SJCRH30 (cell line): ENCODE results near the gene SYNJ2. TPM values are rescaled to one million over a fixed set of nuclear protein-coding genes. Genes with fewer than 3 reads are reported as not detected.

Experiments used
- DNase-seq, 2 experiments: peaks; one replicate each; pipeline ENCODE4 v3.0.0-alpha.2; 2015 to 2020
- H3K27ac ChIP-seq: fragments of 250-450 bp; sonication (Bioruptor Pico); 2 replicates; pipeline ENCODE4 v1.5.1; 2020; ENCODE audit warnings: mild to moderate bottlenecking, moderate library complexity
- H3K27me3 ChIP-seq: fragments of 250-450 bp; sonication (Bioruptor Pico); 2 replicates; pipeline ENCODE4 v1.5.1; 2020; ENCODE audit warnings: mild to moderate bottlenecking, moderate library complexity
- H3K36me3 ChIP-seq: fragments of 250-450 bp; sonication (Bioruptor Pico); 2 replicates; pipeline ENCODE4 v1.5.1; 2020; ENCODE audit warnings: mild to moderate bottlenecking, moderate library complexity
- H3K4me1 ChIP-seq: fragments of 250-450 bp; sonication (Bioruptor Pico); 2 replicates; pipeline ENCODE4 v1.5.1; 2020; ENCODE audit warnings: mild to moderate bottlenecking, moderate library complexity
- H3K4me3 ChIP-seq: fragments of 250-450 bp; sonication (Bioruptor Pico); 2 replicates; pipeline ENCODE4 v1.5.1; 2020; ENCODE audit warnings: mild to moderate bottlenecking, moderate library complexity
- H3K9me3 ChIP-seq: fragments of 250-450 bp; sonication (Bioruptor Pico); replicated peaks from 2 replicates; pipeline ENCODE4 v1.5.1; 2020; ENCODE audit warnings: mild to moderate bottlenecking, moderate library complexity
- total RNA-seq: library from RNA; depleted of rRNA; stranded (reverse); fragments of >200 nt; shearing (Covaris generic); gene quantifications from 2 replicates; pipeline ENCODE4 v1.2.3, GENCODE V29; 2014

Gene SYNJ2
- total RNA-seq, 1 experiment from 2014 or later = 33.4 TPM

DNA sequence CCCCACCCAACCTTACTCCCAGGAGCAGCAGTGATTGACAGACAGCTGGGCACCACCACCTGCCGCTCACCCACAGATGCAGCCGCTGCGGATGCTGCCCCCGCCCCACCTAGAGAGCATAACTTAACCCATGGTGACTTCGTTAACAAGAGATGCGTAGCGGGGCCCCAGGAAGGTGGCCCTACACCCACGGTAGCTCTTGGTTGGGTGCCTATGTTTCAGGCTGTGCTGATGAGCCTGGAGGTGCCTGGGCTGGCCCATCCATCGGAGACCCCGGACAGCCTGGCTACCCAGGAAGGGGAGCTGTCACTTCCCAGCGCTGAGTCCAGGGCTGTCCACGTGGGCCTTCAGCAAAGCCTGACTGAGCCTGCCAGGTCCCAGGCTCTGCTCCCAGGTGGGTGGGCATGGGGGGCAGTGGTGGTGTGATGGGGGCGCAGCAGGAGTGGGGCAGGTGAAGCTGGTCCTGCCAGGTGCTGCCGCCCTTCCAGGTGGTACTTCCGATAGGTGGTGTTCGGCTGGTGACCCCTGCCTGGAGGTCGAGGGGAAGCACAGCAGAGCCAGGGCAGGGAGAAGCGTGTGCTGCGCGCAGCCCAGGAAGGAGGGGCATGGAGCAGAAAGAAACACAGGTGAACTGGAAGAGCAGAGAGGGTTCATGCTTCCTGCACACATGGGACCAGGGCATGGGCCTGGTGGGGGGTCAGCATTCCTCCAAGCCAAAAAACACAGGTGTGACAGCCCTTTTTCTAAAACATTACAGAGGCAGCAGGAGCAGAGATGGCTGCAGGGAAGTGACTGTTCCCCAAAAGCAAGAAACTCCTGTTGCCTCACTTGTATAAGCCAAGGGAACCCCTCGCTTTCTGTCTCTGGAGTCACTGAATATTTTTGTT is 56.9 kb downstream of the SYNJ2 start:
- peak; percentile 67 to 69 for DNase-seq
- H3K4me1 ChIP-seq = peaks cover 60% of the 10 kb centered on the region
- H3K27ac ChIP-seq = peak overlapping the region; percentile 46

DNA sequence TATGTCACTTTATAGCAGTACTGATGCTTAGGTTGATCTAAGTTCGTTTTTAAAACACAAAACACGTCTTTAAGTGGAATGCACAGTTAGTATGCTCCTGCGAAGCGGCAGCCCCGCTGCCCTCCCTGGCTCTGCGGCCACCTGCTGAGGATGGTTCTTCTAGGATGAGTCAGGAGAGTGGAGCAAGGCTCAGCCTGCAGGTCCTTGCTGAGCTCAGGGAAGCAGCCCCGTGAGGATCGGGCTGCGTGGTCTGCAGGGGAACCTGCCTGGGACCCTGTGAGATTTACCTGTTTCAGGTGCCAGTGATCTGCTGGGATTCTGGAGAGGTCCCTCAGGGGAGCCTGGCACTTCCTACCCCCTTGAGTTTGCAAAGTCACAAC is 57.5 kb downstream of the SYNJ2 start:
- peak overlapping the region; percentile 87 for H3K27ac ChIP-seq
- H3K27me3 ChIP-seq = no peaks in the 10 kb centered on the region
- H3K9me3 ChIP-seq = no peaks in the 10 kb centered on the region
- H3K4me1 ChIP-seq = peaks cover 55% of the 10 kb centered on the region
- H3K4me3 ChIP-seq = no peak overlapping the region
- no peak for DNase-seq
- H3K36me3 ChIP-seq = peaks cover 21% of the 10 kb centered on the region

More for the DNA sequence above, 56.9 kb downstream of the SYNJ2 start:
- Histone ChIP-seq H3K27me3 (no peaks in the 10 kb centered on the region), H3K4me3 (no peak overlapping the region), H3K9me3 (no peaks in the 10 kb centered on the region), H3K36me3 (peaks cover 21% of the 10 kb centered on the region)

DNA sequence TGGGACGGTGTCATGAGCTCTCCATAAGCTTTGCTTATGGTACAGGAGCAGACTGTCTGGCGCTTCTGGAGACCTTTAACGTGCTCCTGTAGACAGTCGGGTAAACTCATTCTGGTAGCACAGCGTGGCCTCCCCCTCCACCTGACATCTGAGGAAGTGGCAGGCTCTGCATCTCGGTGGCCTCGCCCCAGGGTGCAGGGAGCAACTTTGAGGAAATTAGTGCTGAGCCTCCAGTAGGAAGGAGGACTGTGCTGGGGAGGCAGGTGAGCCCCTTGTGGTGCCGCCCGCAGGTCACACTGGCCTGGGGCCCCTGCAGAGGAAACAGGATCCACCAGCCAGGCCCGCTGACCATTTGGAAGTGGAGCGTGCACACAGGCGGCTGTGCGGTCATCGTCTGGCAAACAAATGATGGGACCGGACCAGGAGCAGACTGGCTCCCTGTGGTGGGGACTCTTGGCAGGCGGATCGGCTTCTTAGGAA is 57.9 kb downstream of the SYNJ2 start:
- H3K4me1 ChIP-seq = peaks cover 51% of the 10 kb centered on the region
- H3K36me3 ChIP-seq = peaks cover 21% of the 10 kb centered on the region
- no peak overlapping the region for H3K4me3 ChIP-seq
- no peaks in the 10 kb centered on the region for H3K9me3 ChIP-seq
- DNase-seq = no peak
- H3K27me3 ChIP-seq = no peaks in the 10 kb centered on the region
- H3K27ac ChIP-seq = peak overlapping the region; percentile 87

DNA sequence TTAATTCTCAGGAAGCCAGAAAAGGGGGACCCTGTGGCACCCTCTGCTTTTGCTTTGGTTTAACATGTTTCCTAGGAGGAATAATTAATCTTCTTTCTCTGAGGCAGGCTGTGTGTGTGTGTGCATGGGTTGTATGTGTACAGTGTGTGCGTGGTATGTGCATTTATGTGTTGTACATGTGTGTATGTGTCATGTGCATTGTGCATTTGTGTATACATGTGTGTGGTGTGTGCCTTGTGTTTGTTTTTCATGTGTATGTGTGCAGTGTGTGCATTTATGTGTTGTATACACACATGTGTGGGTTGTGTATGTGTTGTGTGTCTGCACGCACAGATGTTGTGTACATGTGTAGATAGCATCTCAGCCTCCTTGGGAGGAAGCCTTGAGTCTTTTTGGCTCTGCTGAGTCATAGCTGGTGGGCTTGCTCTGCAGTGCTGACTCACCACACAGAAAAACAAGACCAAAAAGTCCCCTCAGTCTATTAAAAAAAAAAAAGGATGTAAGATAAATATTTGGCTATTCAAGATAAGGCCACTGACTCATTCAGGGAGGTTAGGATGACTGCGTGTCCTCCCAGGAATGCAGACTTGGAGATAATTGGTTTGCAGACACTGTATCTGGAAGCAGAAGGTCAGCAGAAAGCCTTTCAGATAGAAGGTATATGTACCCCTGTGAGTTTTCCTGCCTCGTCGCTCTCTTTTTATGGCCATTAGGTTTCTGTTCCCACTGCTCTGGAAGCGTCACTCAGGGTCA is 58.6 kb downstream of the SYNJ2 start:
- H3K4me3 ChIP-seq = no peak overlapping the region
- DNase-seq = peak; percentile 65 to 66

DNA sequence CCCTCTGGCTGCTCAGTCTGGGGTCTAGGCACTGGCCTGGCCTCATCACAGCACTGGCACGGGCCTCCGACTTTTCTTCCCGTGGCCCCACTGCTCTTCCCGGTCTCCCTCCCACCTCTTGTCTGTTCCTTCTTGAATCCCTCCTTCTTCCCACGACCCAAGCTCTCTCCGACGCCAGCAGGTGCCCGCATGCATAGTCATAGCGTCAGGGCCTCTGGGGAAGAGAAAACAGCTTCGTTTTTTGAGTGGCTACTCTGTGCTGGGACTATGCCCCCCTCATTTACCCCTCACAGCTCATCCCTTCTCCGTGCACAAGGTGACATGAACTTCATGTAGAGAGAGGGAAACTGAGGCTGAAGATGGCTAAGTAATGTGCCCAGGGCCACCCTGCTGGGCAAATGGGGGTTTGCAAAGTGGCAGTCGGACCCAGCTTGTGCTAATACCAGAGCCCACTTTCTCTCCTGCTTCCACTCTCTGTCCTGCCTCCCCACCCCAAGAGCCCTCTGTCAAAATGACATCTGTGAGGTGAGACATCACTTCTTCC is 59.2 kb downstream of the SYNJ2 start:
- peak overlapping the region; percentile 87 for H3K27ac ChIP-seq
- DNase-seq = no peak
- peaks cover 54% of the 10 kb centered on the region for H3K4me1 ChIP-seq
- H3K4me3 ChIP-seq = no peak overlapping the region
- H3K9me3 ChIP-seq = no peaks in the 10 kb centered on the region
- H3K36me3 ChIP-seq = peaks cover 26% of the 10 kb centered on the region
- H3K27me3 ChIP-seq = no peaks in the 10 kb centered on the region

More for the DNA sequence above, 58.6 kb downstream of the SYNJ2 start:
- no peaks in the 10 kb centered on the region for H3K9me3 ChIP-seq
- H3K36me3 ChIP-seq = peaks cover 23% of the 10 kb centered on the region
- H3K27me3 ChIP-seq = no peaks in the 10 kb centered on the region
- H3K27ac ChIP-seq = peak overlapping the region; percentile 87
- peaks cover 51% of the 10 kb centered on the region for H3K4me1 ChIP-seq

DNA sequence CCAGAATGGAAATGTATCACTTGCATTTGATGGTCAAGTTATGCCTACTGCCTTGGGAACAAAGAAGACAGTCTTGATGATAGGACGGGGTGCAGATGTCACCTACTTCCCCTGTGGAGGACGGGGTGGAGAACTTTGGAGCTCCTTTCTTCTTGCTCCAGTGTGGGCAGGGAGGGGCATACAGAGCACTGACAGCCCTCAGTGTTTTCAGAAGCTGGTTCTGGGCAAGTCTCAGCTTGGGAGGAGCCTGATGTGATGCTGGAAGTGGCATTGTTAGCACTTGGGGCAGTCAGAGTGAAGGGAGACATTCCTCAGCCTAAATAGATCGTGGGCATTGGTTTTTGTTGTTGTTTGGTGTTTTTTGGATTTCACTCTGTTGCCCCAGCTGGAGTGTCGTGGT is 59.7 kb downstream of the SYNJ2 start:
- no peak for DNase-seq
- Histone ChIP-seq H3K27me3 (no peaks in the 10 kb centered on the region), H3K9me3 (no peaks in the 10 kb centered on the region), H3K27ac (peak overlapping the region; percentile 87), H3K36me3 (peaks cover 27% of the 10 kb centered on the region), H3K4me3 (no peak overlapping the region), H3K4me1 (peaks cover 59% of the 10 kb centered on the region)

DNA sequence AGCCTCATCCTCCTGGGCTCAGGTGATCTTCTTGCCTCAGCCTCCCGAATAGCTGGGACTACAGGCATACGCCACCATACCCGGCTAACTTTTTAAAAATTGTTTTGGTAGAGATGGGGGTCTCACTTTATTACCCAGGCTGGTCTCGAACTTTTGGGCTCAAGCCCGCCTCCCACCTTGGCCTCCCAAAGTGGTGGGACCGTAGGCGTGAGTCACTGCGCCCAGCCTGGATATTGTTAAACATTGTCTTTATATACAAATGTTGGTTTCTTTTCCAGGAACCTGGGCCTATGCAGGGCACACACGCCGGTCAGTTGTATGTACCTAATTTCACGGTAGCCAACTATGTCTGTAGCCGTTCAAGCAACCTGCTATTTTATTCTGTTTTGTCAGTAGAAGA is 60.1 kb downstream of the SYNJ2 start:
- Histone ChIP-seq H3K27me3 (no peaks in the 10 kb centered on the region), H3K36me3 (peaks cover 24% of the 10 kb centered on the region), H3K4me3 (no peak overlapping the region), H3K27ac (peak overlapping the region; percentile 87), H3K4me1 (peaks cover 59% of the 10 kb centered on the region), H3K9me3 (no peaks in the 10 kb centered on the region)
- DNase-seq = no peak

DNA sequence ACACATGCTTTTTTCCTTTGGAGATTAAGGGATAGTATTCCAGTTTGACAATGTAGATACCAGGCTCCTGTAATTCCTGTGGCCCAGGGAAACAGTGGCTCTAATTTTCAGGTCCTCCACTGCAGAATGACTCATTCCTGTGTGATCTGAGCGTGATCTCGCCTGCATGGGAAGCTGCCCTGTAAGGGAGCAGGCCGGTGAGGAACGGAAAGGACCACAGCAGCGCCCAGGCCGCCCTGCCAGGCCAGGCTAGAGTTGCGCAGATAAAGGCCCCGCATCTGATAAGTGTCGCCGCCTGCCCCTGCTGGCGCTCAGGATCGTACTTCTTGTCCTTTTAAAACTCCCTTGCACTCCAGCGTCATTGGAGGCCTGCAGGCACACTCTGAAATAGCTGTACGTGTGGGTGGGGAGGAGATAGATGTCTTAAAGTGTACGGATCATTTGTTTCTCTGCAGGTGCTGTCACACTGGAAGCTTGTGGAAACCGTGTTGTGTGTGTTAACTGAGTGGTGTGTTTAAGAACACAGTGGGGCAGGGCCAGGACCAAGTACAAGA is 60.7 kb downstream of the SYNJ2 start:
- no peak for DNase-seq
- Histone ChIP-seq H3K4me3 (no peak overlapping the region), H3K36me3 (peaks cover 25% of the 10 kb centered on the region), H3K27me3 (no peaks in the 10 kb centered on the region), H3K27ac (peak overlapping the region; percentile 87), H3K9me3 (no peaks in the 10 kb centered on the region), H3K4me1 (peaks cover 59% of the 10 kb centered on the region)

DNA sequence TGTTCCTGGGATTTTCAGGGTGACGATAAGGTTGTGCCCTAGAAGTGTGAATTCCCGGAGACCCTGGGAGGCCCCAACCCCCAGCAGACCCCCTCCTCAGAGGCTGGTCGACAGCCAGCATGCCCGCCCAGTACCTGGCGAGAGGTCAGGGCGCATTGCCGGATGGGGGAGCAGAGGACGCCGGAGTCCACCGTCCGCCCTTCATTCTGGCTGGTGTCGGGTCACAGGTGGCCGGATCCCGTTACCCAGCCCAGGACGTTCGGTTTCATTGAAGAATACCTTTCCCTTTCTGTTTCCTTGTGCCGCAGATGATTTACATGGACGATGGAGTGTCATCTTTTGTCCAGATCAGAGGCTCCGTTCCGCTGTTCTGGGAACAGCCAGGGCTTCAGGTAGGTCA is 61.3 kb downstream of the SYNJ2 start:
- DNase-seq = no peak
- Histone ChIP-seq H3K27ac (no peak overlapping the region), H3K27me3 (no peaks in the 10 kb centered on the region), H3K4me1 (peaks cover 54% of the 10 kb centered on the region), H3K36me3 (peaks cover 29% of the 10 kb centered on the region), H3K9me3 (no peaks in the 10 kb centered on the region), H3K4me3 (no peak overlapping the region)

DNA sequence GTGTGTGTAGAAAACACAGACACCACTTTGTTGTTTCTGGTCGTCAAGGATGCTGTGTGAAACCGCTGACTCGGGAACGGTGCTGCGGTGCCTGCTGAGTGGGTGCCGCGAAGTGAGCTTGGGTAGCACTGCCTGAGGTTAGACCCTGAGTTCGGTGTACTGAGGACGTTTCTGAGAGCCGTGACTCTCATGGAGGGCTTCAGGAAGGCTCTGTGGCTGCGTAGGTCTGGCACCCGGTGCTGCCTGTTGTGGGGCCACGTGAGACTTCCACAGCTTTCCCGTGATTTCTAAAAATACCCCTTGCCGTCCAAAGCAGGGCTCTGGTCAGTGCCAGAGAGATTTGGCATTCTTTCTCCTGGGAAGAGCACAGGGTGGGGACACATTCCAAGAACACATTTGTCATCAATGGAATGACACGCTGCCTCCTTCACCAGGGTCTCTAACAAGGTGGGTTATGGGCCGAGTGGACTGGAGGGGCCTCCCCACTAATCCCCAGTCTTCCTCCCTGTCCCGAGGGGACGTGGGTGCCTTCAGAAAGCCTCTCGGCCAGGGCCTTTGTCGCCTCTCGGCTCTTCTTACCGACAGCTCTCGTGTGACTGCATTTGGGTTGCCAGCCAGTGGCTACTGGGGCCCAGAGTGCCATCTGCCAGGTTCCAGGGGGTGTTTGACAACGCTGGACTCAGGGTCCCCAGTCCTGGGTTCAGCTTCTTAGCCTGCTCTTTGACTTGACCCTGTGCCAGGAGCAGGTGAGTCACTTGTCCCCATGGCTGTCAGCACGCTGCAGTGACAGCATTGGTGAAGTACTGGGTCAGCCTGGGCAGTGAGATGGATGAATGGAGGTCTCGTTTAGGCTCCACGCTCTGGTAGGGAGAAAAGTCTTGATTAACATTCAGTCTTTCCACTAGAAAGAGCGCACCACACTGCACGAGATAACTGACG is 62.2 kb downstream of the SYNJ2 start:
- Histone ChIP-seq H3K27ac (no peak overlapping the region), H3K9me3 (no peaks in the 10 kb centered on the region)
- no peak for DNase-seq

DNA sequence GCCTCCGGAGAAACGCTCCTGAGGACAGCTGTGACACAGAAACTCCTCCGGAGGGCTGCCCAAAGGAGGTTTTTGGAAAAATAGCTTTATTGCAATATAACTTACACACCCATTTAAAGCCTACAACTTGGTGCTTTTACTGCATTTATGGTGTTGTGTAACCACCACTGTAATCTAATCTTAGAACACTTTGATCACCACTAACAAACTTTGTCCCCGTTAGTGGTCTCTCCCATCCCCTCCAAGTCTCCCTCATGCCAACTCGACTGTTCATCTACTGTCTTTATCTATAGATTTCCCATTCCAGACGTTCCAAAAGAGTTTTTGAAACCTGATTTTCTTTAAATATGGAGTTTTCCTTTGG is 62.8 kb downstream of the SYNJ2 start:
- H3K36me3 ChIP-seq = peaks cover 36% of the 10 kb centered on the region
- no peaks in the 10 kb centered on the region for H3K27me3 ChIP-seq
- H3K9me3 ChIP-seq = no peaks in the 10 kb centered on the region
- no peak overlapping the region for H3K27ac ChIP-seq
- H3K4me1 ChIP-seq = peaks cover 39% of the 10 kb centered on the region
- H3K4me3 ChIP-seq = no peak overlapping the region
- no peak for DNase-seq

More for the DNA sequence above, 62.2 kb downstream of the SYNJ2 start:
- Histone ChIP-seq H3K4me3 (no peak overlapping the region), H3K27me3 (no peaks in the 10 kb centered on the region), H3K36me3 (peaks cover 36% of the 10 kb centered on the region), H3K4me1 (peaks cover 45% of the 10 kb centered on the region)

DNA sequence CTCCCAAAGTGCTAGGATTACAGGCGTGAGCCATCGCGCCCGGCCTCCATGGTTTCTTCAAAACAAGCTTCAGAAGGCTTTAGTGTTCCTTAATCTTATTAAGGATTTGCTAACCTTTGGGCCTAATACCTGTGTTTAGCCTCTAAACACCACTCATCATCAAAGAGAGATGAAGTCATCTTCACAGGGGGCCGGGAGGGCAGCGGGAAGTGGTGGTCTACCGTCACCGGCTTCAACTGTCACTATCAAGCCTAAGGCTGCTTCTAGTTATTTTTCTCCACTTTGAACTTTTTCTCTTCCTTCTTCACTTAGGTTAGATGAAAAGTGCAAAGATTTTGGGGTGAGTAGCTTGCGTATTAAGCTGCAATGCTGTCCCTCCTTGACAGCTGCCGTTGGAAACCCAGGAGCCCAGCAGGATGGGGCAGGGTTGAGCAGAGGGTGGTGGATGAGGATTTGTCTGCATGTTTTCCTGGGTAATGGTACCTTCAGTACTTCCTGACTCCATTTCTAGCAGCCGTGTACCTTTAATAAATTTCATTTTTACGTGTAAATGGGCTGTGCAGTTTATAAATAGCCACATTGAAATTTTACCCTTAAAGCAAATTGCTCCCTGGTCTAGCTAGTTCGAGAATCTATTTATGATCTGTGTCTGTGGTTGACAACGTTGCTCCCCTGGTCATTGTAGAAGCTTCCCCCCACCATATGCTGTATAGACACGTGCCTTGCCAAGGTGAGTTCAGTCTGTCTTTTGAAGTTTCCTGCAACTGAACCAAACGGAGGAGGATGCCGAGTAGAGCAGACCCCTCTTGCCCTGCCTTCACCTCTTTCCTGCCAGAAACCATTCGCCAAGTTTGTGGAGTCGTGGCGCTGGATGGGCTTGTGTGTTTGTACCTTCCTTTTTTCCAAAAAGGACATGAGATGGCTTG is 64.8 kb downstream of the SYNJ2 start:
- no peaks in the 10 kb centered on the region for H3K27me3 ChIP-seq
- H3K9me3 ChIP-seq = no peaks in the 10 kb centered on the region
- no peak overlapping the region for H3K27ac ChIP-seq
- H3K4me1 ChIP-seq = peaks cover 21% of the 10 kb centered on the region
- peaks cover 36% of the 10 kb centered on the region for H3K36me3 ChIP-seq
- H3K4me3 ChIP-seq = no peak overlapping the region
- no peak for DNase-seq

DNA sequence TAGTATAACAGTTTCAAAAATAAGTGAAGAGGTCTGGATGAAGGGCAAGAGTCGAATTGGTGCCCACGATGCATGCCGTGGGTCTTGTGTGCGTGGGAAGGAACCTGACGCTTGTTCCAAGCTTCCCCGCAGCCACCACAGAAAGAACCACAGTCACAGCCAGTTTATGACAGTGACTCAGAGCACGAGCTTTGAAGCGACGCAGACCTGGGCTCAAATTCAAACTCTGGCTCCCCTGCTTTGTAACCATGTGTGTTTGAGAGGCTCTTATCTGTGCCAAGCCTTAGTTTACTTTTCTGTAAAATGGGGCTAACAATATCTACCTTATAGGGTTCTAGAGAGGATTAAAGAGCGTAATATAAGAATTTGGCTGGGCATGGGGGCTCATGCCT is 65.5 kb downstream of the SYNJ2 start:
- Histone ChIP-seq H3K36me3 (peaks cover 31% of the 10 kb centered on the region), H3K4me3 (no peak overlapping the region), H3K4me1 (peaks cover 14% of the 10 kb centered on the region), H3K9me3 (no peaks in the 10 kb centered on the region), H3K27ac (no peak overlapping the region), H3K27me3 (no peaks in the 10 kb centered on the region)
- no peak for DNase-seq
